GM12874 (cell line): ENCODE measurements around the gene BPI.

Experiments
- TF ChIP-seq, protein P1 (sequence below): IDR thresholded peaks from 2 replicates; pipeline ENCODE4 v1.5.1; 2011; ENCODE audit warnings: low read depth, mild to moderate bottlenecking, control low read depth, low read length, moderate library complexity; ENCODE audit not compliant: insufficient read depth

The BPI gene

DNA sequence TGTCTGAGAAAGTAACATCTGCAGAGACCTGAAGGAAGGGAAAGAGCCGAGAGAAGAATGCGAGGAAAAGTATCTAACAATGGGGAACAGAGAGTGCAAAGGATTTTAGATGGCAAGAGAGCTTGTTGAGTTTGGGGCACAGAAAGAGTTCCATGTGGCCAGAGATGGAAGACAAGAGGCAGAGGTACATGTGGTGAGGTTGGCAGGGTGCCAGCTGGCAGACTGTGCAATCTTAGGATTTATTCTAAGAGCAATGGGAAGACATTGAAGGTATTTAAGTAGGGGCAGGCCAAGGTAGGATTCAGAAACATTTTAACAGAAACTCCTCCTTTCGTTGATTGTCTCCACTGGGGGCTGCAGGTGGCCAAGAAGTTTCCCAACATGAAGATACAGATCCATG lies 21.9 kb downstream of the BPI start:
- TF ChIP-seq, protein P1, sequence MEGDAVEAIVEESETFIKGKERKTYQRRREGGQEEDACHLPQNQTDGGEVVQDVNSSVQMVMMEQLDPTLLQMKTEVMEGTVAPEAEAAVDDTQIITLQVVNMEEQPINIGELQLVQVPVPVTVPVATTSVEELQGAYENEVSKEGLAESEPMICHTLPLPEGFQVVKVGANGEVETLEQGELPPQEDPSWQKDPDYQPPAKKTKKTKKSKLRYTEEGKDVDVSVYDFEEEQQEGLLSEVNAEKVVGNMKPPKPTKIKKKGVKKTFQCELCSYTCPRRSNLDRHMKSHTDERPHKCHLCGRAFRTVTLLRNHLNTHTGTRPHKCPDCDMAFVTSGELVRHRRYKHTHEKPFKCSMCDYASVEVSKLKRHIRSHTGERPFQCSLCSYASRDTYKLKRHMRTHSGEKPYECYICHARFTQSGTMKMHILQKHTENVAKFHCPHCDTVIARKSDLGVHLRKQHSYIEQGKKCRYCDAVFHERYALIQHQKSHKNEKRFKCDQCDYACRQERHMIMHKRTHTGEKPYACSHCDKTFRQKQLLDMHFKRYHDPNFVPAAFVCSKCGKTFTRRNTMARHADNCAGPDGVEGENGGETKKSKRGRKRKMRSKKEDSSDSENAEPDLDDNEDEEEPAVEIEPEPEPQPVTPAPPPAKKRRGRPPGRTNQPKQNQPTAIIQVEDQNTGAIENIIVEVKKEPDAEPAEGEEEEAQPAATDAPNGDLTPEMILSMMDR = no peak

DNA sequence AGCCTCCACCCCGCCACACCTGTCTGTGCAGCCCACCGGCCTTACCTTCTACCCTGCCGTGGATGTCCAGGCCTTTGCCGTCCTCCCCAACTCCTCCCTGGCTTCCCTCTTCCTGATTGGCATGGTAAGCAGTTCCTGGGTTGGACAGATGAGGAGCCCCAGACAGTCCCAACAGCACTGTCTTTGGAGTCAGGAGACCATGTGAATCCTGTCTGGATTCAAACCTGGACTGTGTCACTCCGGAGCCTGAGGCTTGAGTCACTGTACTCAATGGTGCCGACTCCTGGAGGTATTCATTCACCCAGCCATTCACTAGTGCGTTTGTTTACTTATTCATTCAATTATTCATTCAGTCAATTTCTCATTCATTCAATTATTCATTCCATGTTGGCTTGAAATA lies 22.4 kb downstream of the BPI start:
- TF ChIP-seq, protein P1 = no peak

- TF ChIP-seq, protein P1 = no peak
Observed at GRCh38 chr20:38330638-38331037, 26.7 kb downstream of the BPI start.

- TF ChIP-seq, protein P1 = no peak
Observed at GRCh38 chr20:38331245-38331644, 27.3 kb downstream of the BPI start.

DNA sequence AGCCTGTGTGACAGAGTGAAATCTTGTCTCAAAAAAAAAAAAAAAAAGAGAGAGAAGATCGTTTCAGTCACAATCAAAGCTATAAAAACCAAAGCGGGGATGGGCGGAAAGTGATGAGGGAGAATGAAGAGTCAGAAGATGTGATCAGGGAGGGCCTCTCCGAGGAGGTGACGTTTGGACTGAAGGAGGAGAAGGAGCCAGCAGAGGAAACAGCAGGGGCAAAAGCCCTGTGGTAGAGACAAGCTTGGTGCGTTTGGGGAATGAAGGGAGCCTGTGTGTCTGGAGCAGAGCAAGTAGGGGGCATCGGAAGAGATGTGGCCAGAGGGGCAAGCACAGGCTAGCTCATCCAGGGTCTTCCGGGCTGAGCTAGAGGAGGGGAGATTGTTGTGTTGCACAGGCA lies 27.9 kb downstream of the BPI start:
- TF ChIP-seq, protein P1 = no peak

GRCh38 chr20:38334016-38334415 lies 30.1 kb downstream of the BPI start:
- TF ChIP-seq, protein P1 = no peak

DNA sequence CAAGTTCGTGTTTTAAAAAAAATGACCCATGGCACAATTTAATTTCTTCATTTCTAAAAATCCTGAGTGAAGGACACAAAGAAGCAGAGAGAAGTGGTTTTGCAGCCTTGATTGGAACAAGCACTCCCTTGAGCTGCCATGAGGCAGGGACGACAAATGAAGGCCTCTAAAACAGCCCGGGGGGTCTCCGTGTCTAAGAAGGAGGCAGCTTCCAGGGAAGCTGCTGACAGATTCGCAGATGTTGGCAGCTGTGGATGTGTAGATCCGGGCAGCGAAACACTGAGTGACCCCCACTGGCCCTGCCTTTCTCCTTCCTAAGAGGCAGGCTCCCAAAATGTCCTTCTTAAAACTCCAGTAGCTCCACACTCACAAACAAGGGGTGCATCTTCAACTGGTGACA lies 32.8 kb downstream of the BPI start:
- TF ChIP-seq, protein P1 = no peak
